Caki2 (cell line): Measurements from ENCODE around the gene NAGPA. TPM values are rescaled to one million over a fixed set of nuclear protein-coding genes. Genes with fewer than 3 reads are reported as not detected.
"Not testable (repeated sequence)": the region's sequence is repeated elsewhere in the genome, so short reads cannot be mapped to it uniquely, and the experiment has no call there.

Experiments used
- DNase-seq: peaks from one replicate; pipeline ENCODE4 v3.0.0-alpha.2; 2015; ENCODE audit warnings: low read depth
- in situ Hi-C: cut with HindIII; loops from 2 replicates; pipeline ENCODE4 v1.10.0; 2016; ENCODE audit warnings: low sequenced_read_pairs, low pct_unique_long_range_greater_than_20kb, mixed read lengths
- total RNA-seq: library from RNA; depleted of rRNA; stranded (reverse); fragments of >200 nt; shearing (Covaris generic); gene quantifications from 2 replicates; pipeline ENCODE4 v1.2.3, GENCODE V29; 2014; ENCODE audit warnings: low replicate concordance; rRNA removed

NAGPA gene
- total RNA-seq: 51.4 and 197 TPM in 2 replicates

GRCh38 chr16:5033256-5034166 lies at the start of gene NAGPA:
Gene NAGPA (minus strand): TSS chr16:5033935. CDS start chr16:5033914, 21 bp downstream.
- in situ Hi-C loops: no loop called here
- peak; percentile 85 for DNase-seq

GRCh38 chr16:5080996-5081395 lies 47.3 kb upstream of the NAGPA start:
- in situ Hi-C loops, DNase-seq: not testable (repeated sequence)

GRCh38 chr16:5080461-5080860 lies 46.7 kb upstream of the NAGPA start:
- DNase-seq, in situ Hi-C loops: not testable (repeated sequence)

GRCh38 chr16:5078626-5079025 lies 44.9 kb upstream of the NAGPA start:
- no peak for DNase-seq
- in situ Hi-C loops: no loop called here

- in situ Hi-C loops: no loop called here
- DNase-seq: no peak
These were observed 43.6 kb upstream of the NAGPA start for GRCh38 chr16:5077304-5077703.

- DNase-seq: no peak
- in situ Hi-C loops: no loop called here
These were observed 41.9 kb upstream of the NAGPA start for GRCh38 chr16:5075637-5076036.

GRCh38 chr16:5073771-5074170 lies 40.0 kb upstream of the NAGPA start:
- DNase-seq, in situ Hi-C loops: not testable (repeated sequence)

GRCh38 chr16:5073279-5073629 lies 39.5 kb upstream of the NAGPA start:
- in situ Hi-C loops: no loop called here
- no peak for DNase-seq

GRCh38 chr16:5072334-5073278 lies 38.9 kb upstream of the NAGPA start:
- in situ Hi-C loops: no loop called here
- no peak for DNase-seq

GRCh38 chr16:5071681-5072333 lies 38.1 kb upstream of the NAGPA start, which contains the start of gene ALG1:
Gene ALG1 (plus strand): TSS chr16:5071843. CDS start chr16:5071850, 7 bp downstream.
- in situ Hi-C loops: no loop called here
- DNase-seq: peak; percentile 83

- in situ Hi-C loops: no loop called here
- DNase-seq: no peak
These were observed 37.6 kb upstream of the NAGPA start for GRCh38 chr16:5071341-5071680.

- in situ Hi-C loops: no loop called here
- no peak for DNase-seq
These were observed 36.9 kb upstream of the NAGPA start for GRCh38 chr16:5070431-5071186.

GRCh38 chr16:5069854-5070253 lies 36.1 kb upstream of the NAGPA start:
- in situ Hi-C loops: no loop called here

GRCh38 chr16:5069048-5069447 lies 35.3 kb upstream of the NAGPA start:
- in situ Hi-C loops: no loop called here
- no peak for DNase-seq

More at GRCh38 chr16:5069854-5070253, 36.1 kb upstream of the NAGPA start:
- no peak for DNase-seq

- no peak for DNase-seq
- in situ Hi-C loops: no loop called here
These were observed 32.8 kb upstream of the NAGPA start for GRCh38 chr16:5066511-5066910.

GRCh38 chr16:5065813-5066212 lies 32.1 kb upstream of the NAGPA start, which contains the start of gene C16orf89:
Gene C16orf89 (minus strand): TSS chr16:5065956. CDS start chr16:5065908, 48 bp downstream.
- DNase-seq: no peak
- in situ Hi-C loops: no loop called here

- DNase-seq: no peak
- in situ Hi-C loops: no loop called here
These were observed 31.6 kb upstream of the NAGPA start for GRCh38 chr16:5065326-5065725.

- in situ Hi-C loops: no loop called here
- no peak for DNase-seq
These were observed 31.2 kb upstream of the NAGPA start for GRCh38 chr16:5064915-5065314.
